ENCODE results near the gene PHLDB2. TPM values are rescaled to one million over a fixed set of nuclear protein-coding genes. Genes with fewer than 3 reads are reported as not detected.
A peak's percentile ranks its signal among the peaks of the same experiment; 100 is the strongest.

The PHLDB2 gene
- total RNA-seq, 4 donors from 2014 or later = 63.6 to 154 (median 107) TPM

DNA sequence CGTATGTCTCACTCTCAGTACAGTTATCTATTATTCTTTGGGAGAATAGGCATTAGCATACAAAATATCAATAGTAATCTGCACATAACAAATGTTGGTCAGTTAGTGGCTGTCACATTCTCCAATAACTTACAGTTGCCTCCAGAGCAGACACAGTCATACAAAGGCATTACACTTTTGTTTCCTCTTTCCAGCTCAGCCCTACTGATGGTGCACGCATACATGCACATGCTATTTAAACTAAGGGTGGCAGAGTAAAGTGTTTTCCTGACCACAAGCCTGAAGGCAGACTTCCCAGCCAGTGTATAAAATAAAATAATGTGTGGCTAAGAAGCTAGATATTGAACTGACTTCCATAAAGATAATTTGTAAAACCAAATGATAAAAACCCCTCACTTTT is 47.6 kb downstream of the PHLDB2 start:
- DNase-seq (ENCODE audit: extremely low spot score) = no peak
- no peak for TF ChIP-seq EP300 (IDR thresholded peaks at IDR 0.05)
- TF ChIP-seq, protein P1, sequence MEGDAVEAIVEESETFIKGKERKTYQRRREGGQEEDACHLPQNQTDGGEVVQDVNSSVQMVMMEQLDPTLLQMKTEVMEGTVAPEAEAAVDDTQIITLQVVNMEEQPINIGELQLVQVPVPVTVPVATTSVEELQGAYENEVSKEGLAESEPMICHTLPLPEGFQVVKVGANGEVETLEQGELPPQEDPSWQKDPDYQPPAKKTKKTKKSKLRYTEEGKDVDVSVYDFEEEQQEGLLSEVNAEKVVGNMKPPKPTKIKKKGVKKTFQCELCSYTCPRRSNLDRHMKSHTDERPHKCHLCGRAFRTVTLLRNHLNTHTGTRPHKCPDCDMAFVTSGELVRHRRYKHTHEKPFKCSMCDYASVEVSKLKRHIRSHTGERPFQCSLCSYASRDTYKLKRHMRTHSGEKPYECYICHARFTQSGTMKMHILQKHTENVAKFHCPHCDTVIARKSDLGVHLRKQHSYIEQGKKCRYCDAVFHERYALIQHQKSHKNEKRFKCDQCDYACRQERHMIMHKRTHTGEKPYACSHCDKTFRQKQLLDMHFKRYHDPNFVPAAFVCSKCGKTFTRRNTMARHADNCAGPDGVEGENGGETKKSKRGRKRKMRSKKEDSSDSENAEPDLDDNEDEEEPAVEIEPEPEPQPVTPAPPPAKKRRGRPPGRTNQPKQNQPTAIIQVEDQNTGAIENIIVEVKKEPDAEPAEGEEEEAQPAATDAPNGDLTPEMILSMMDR (IDR thresholded peaks at IDR 0.05) = no peak
- TF ChIP-seq POLR2AphosphoS5 (IDR thresholded peaks at IDR 0.05) = no peak
- TF ChIP-seq POLR2A (IDR thresholded peaks at IDR 0.05; ENCODE audit: low read depth) = no peak
- Histone ChIP-seq H3K9me3 (no peaks in the 10 kb centered on the region), H3K27me3 (no peaks in the 10 kb centered on the region), H3K4me1 (peaks cover 47 to 81% (median 75%) of the 10 kb centered on the region in 4 donors), H3K36me3 (peaks cover 0 to 22% (median 0%) of the 10 kb centered on the region in 4 donors), H3K4me3 (no peak overlapping the region), H3K27ac (replicated peaks in 1 of 4) (peak overlapping the region in 3 of 4 donors; percentile 28 to 42 (median 40))
- intact Hi-C loops (cut with DNase I) = no loop called here
- WGBS = 41% methylated on average over 2 of the region's 2 CpGs

DNA sequence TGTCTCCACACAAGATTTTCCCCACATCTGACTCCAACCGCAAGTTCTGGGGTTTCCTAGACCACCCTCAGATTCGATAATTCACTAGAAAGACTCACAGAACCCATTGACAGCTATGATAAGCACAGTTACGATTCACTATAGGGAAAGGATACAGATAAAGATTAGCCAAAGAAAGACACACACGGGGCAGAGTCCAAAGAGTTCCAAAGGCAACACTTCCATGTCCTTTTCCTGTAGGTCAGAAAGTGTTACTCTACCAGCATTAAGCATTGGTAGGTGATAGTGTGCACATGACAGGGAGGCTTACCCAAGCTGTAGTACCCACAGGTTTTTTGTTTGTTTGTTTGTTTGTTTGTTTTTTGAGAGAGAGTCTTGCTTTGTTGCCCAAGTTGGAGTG is 48.1 kb downstream of the PHLDB2 start:
- 88% methylated on average over 4 of the region's 4 CpGs for WGBS
- TF ChIP-seq, protein P1 (IDR thresholded peaks at IDR 0.05) = no peak
- no peak for TF ChIP-seq EP300 (IDR thresholded peaks at IDR 0.05)
- TF ChIP-seq POLR2AphosphoS5 (IDR thresholded peaks at IDR 0.05) = no peak
- TF ChIP-seq POLR2A (IDR thresholded peaks at IDR 0.05; ENCODE audit: low read depth) = no peak
- Histone ChIP-seq H3K27me3 (no peaks in the 10 kb centered on the region), H3K27ac (replicated peaks in 1 of 4) (peak overlapping the region in 3 of 4 donors; percentile 28 to 42 (median 40)), H3K36me3 (peaks cover 0 to 22% (median 0%) of the 10 kb centered on the region in 4 donors), H3K4me1 (peaks cover 51 to 82% (median 78%) of the 10 kb centered on the region in 4 donors), H3K9me3 (no peaks in the 10 kb centered on the region), H3K4me3 (no peak overlapping the region)
- no peak for DNase-seq (ENCODE audit: extremely low spot score)
- intact Hi-C loops (cut with DNase I) = no loop called here

DNA sequence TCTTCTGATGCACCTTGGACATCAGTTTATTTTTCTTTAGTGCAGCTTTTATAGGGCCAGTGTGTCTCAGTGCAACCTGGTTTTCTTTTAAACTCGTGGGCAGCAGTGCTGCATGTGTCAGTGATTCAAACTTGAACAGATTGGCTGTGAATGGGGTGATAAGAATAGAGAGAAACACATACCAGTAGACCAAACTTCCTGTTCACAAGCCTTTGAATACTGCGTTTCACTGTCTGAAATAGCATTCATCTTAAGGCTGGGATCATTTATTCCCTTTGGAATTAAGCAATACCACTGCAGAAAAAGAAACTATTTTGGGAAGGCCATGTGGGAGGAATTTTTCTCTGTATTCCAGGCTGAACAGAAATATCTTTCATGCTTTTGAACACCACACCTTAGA is 51.7 kb downstream of the PHLDB2 start:
- 0% methylated on average over 2 of the region's 2 CpGs for WGBS
- intact Hi-C loops (cut with DNase I) = no loop called here
- TF ChIP-seq, protein P1 (IDR thresholded peaks at IDR 0.05) = no peak
- TF ChIP-seq POLR2AphosphoS5 (IDR thresholded peaks at IDR 0.05) = peak in 1 of 2 donors; percentile 17
- TF ChIP-seq POLR2A (IDR thresholded peaks at IDR 0.05; ENCODE audit: low read depth) = no peak
- no peak for DNase-seq (ENCODE audit: extremely low spot score)
- Histone ChIP-seq H3K27ac (replicated peaks in 1 of 4) (peak overlapping the region; percentile 64 to 71 (median 69)), H3K4me1 (peaks cover 28 to 70% (median 66%) of the 10 kb centered on the region in 4 donors), H3K4me3 (no peak overlapping the region), H3K27me3 (no peaks in the 10 kb centered on the region), H3K9me3 (no peaks in the 10 kb centered on the region), H3K36me3 (peaks cover 0 to 34% (median 15%) of the 10 kb centered on the region in 4 donors)

DNA sequence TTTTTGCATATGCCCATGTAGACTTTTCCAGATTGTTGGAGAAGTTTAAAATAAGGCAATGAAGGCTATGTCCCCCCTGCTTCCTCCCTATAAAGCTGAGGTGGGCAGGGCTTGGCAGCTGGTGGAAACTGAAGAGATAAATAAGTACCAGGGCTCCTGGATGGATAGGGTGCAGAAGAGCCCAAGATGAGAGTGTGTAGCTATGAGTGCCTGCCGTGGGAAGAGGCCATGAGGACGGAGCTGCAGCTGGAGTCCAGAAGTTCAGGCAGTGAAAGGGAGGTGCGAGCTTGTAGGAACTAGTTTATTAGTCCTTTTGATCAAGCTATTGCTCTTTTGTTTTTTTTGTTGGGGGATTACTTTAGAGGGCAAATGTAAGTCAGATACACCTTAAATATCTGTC is 52.4 kb downstream of the PHLDB2 start:
- WGBS = 48% methylated on average over 3 of the region's 3 CpGs
- Histone ChIP-seq H3K4me3 (no peak overlapping the region), H3K27me3 (no peaks in the 10 kb centered on the region), H3K27ac (replicated peaks in 1 of 4) (peak overlapping the region; percentile 64 to 71 (median 69)), H3K9me3 (no peaks in the 10 kb centered on the region), H3K4me1 (peaks cover 35 to 73% (median 66%) of the 10 kb centered on the region in 4 donors), H3K36me3 (peaks cover 0 to 33% (median 18%) of the 10 kb centered on the region in 4 donors)
- intact Hi-C loops (cut with DNase I) = no loop called here
- TF ChIP-seq POLR2A (IDR thresholded peaks at IDR 0.05; ENCODE audit: low read depth) (no peak), POLR2AphosphoS5 (IDR thresholded peaks at IDR 0.05) (no peak), EP300 (IDR thresholded peaks at IDR 0.05) (no peak)
- TF ChIP-seq, protein P1 (IDR thresholded peaks at IDR 0.05) = no peak
- DNase-seq (ENCODE audit: extremely low spot score) = no peak

Measured in esophagus muscularis mucosa (tissue), 4 donors.